Left forelimb (tissue), 1 donor: ENCODE data around the gene FAM47E.

Experiments used
- DNase-seq: peaks from one replicate; pipeline ENCODE4 v3.0.0-alpha.2; 2018; ENCODE audit warnings: low spot score

The FAM47E gene

GRCh38 chr4:76301775-76302162, 50.2 kb downstream of the FAM47E start:
- DNase-seq, result no peak

- DNase-seq, result no peak
Measured at GRCh38 chr4:76302826-76303438, 51.4 kb downstream of the FAM47E start.

- DNase-seq, result no peak
Measured at GRCh38 chr4:76305033-76305687, 53.6 kb downstream of the FAM47E start.

- peak; percentile 83 for DNase-seq
Measured at GRCh38 chr4:76305971-76306881, 54.7 kb downstream of the FAM47E start, which contains the start of gene STBD1. Gene STBD1 (plus strand): TSS chr4:76306733. CDS start chr4:76306770, 37 bp downstream.

- no peak for DNase-seq
Measured at GRCh38 chr4:76306882-76307659, 55.5 kb downstream of the FAM47E start.

- no peak for DNase-seq
Measured at GRCh38 chr4:76307660-76308014, 56.1 kb downstream of the FAM47E start.

- DNase-seq, result no peak
Measured at GRCh38 chr4:76308548-76308947, 57.0 kb downstream of the FAM47E start.

- no peak for DNase-seq
Measured at GRCh38 chr4:76309939-76310550, 58.5 kb downstream of the FAM47E start.

- DNase-seq, result no peak
Measured at GRCh38 chr4:76310683-76311082, 59.2 kb downstream of the FAM47E start.

GRCh38 chr4:76311896-76312331, 60.4 kb downstream of the FAM47E start:
- DNase-seq, result no peak

GRCh38 chr4:76312457-76312856, 60.9 kb downstream of the FAM47E start:
- no peak for DNase-seq

- no peak for DNase-seq
Measured at GRCh38 chr4:76313547-76313946, 62.0 kb downstream of the FAM47E start.

- DNase-seq, result no peak
Measured at GRCh38 chr4:76315267-76315918, 63.9 kb downstream of the FAM47E start.

GRCh38 chr4:76316131-76316530, 64.6 kb downstream of the FAM47E start:
- no peak for DNase-seq

- no peak for DNase-seq
Measured at GRCh38 chr4:76322236-76322635, 70.7 kb downstream of the FAM47E start.

GRCh38 chr4:76325072-76325471, 73.6 kb downstream of the FAM47E start:
- DNase-seq, result no peak

- DNase-seq, result no peak
Measured at GRCh38 chr4:76326515-76326914, 75.0 kb downstream of the FAM47E start.
